Large intestine (tissue), 3 donors: ENCODE results near the gene MYOT. TPM values are rescaled to one million over a fixed set of nuclear protein-coding genes. Genes with fewer than 3 reads are reported as not detected.

Experiments
- DNase-seq, 2 donors: peaks; one replicate each; pipeline versions ENCODE4 v3.0.0 to v3.0.0-alpha.2; 2013
- H3K27ac ChIP-seq: one replicate; pipeline ENCODE4 v1.5.1; 2013; ENCODE audit warnings: low read length
- H3K27me3 ChIP-seq: 2 replicates; pipeline ENCODE4 v1.6.1; 2013; ENCODE audit warnings: low read length; ENCODE audit not compliant: control insufficient read depth, insufficient read depth
- H3K36me3 ChIP-seq: 2 replicates; pipeline ENCODE4 v1.6.1; 2013; ENCODE audit warnings: low read length; ENCODE audit not compliant: control insufficient read depth, insufficient read depth
- H3K4me1 ChIP-seq: one replicate; pipeline ENCODE4 v1.6.1; 2013; ENCODE audit warnings: low read length; ENCODE audit not compliant: control insufficient read depth, insufficient read depth
- H3K4me3 ChIP-seq: one replicate; pipeline ENCODE4 v1.5.1; 2013; ENCODE audit warnings: low read length
- H3K9me3 ChIP-seq: one replicate; pipeline ENCODE4 v1.6.1; 2013; ENCODE audit warnings: mild to moderate bottlenecking, low read depth, low read length, moderate library complexity; ENCODE audit not compliant: control insufficient read depth
- WGBS: methylation state at CpG from one replicate; pipeline ENCODE4 v1.1.5; 2013; ENCODE audit warnings: low lambda C conversion rate; ENCODE audit not compliant: insufficient coverage; 5-methylcytosine and 5-hydroxymethylcytosine counted together
- polyA plus RNA-seq: library from polyadenylated mRNA; unstranded; fragments of 120-200 nt; gene quantifications from one replicate; pipeline ENCODE4 v1.2.1, GENCODE V29; 2013

The MYOT gene
- polyA plus RNA-seq, 1 donor = 2.2 TPM

DNA sequence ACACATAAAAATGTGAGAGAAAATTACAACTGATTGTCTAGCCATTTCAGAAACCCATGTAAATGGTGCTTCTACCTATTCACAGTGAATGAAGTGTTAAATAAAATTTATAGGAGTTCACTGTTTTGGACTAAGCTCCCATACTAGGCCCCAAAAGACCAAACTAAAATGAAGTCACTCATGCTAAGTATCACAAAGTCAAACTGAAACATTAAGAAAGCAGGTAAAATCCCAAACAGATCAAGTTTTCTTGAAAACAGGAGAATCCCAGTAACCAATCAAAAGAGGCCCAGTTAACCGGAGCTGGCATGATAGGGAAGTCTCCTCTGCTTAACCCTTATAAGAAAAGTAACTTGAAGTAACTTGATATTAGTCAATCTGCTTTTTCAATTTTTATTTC, 35.2 kb upstream of the MYOT start:
- Histone ChIP-seq H3K9me3 (no peaks in the 10 kb centered on the region), H3K36me3 (no peaks in the 10 kb centered on the region), H3K27ac (no peak overlapping the region), H3K4me1 (no peaks in the 10 kb centered on the region), H3K27me3 (no peaks in the 10 kb centered on the region), H3K4me3 (no peak overlapping the region)
- no peak for DNase-seq
- no CpG with 5 or more reads among the region's 1 CpG for WGBS

DNA sequence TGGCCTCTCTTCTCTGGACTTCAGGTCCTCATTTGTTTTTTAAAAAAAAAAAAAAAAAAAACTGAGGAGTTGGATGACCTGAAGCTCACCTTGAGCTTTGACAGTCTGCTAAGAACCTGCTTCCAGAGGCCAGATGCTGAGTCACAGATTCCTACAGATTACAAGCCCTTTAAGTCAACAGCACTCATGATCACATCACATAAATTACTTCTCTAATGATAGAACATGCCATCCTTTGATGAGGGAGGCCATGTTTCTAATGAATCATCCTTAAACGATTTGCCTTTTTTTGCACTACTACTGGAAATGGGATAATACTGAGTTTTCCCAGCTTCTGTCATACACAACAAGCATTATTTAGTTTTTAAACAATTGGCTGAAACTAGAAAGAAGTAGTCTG, 34.2 kb upstream of the MYOT start:
- Histone ChIP-seq H3K4me1 (no peaks in the 10 kb centered on the region), H3K4me3 (no peak overlapping the region), H3K27ac (no peak overlapping the region), H3K9me3 (no peaks in the 10 kb centered on the region), H3K36me3 (no peaks in the 10 kb centered on the region), H3K27me3 (no peaks in the 10 kb centered on the region)
- peak; percentile 76 to 81 for DNase-seq
- no CpG with 5 or more reads among the region's 1 CpG for WGBS

DNA sequence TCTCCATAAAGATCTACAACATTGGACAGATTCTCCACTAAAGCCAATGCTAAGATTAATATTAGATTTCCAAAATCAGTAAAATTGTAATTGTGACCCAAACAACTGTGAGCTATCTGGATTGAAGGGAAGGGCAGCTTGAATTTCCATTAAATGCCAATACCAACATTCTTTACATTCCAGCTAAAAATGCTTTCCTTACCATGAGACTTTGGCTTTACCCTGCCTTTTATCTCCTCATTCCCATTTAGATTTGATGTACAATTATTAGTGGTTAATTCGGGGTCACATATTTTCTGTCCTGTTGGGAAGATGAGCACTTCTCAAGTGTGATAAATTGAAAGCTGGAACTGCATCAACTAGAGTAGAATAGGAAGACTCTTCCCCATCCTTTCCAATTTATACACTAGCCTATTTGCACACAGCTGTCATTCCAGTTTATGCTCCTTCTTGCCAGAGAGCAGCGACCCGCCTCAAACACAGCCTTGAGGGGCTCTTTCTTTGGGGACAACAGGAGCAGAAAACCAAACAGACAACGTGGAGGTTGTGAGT, 33.1 kb upstream of the MYOT start:
- Histone ChIP-seq H3K36me3 (no peaks in the 10 kb centered on the region), H3K27ac (no peak overlapping the region), H3K4me3 (no peak overlapping the region), H3K9me3 (no peaks in the 10 kb centered on the region), H3K4me1 (no peaks in the 10 kb centered on the region), H3K27me3 (no peaks in the 10 kb centered on the region)
- DNase-seq = no peak
- WGBS = no CpG with 5 or more reads among the region's 4 CpGs

DNA sequence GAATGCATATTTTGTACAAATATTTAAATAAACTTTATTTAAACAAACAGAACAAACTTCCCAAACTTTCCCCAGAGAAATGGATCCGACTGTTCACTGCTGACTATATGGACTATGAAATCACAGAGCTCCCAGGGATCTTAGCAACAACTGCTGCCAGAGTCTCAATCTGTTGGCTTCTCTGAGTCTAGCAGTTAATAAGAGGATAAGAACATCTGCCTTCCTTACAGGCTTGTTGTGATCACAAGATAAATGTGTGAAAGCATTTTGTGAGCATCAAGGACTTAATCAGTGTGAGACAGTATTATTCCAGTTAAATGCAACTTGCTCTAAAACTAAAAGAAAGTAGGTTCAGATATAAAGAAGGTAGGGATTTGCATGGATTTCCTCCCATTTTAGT, 31.4 kb upstream of the MYOT start:
- H3K36me3 ChIP-seq = no peaks in the 10 kb centered on the region
- no peaks in the 10 kb centered on the region for H3K4me1 ChIP-seq
- no peak overlapping the region for H3K27ac ChIP-seq
- DNase-seq = no peak
- no peaks in the 10 kb centered on the region for H3K27me3 ChIP-seq
- no peak overlapping the region for H3K4me3 ChIP-seq
- no peaks in the 10 kb centered on the region for H3K9me3 ChIP-seq
- WGBS = 86% methylated on average over 1 of the region's 1 CpG

DNA sequence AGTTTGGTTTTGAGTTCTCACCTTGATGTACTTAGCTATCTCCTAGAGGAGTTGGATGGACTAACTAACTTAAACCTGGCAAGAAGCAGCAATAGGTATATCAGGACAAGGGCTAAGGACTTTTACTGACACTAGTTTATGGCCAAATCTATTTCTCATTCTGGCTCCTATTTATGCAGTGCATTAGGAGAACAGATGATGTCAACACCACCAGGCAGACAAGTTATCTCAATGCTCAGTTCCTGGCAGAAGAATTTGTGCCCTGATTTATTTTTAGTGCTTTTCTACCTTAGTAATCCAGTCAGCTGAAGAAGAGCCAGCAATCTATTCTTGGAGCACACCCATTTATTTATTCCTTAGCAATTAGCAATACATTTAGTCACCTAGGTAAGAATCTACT, 30.7 kb upstream of the MYOT start:
- DNase-seq = no peak
- H3K9me3 ChIP-seq = no peaks in the 10 kb centered on the region
- H3K36me3 ChIP-seq = no peaks in the 10 kb centered on the region
- H3K27me3 ChIP-seq = no peaks in the 10 kb centered on the region
- H3K4me3 ChIP-seq = no peak overlapping the region
- H3K27ac ChIP-seq = no peak overlapping the region
- H3K4me1 ChIP-seq = no peaks in the 10 kb centered on the region

DNA sequence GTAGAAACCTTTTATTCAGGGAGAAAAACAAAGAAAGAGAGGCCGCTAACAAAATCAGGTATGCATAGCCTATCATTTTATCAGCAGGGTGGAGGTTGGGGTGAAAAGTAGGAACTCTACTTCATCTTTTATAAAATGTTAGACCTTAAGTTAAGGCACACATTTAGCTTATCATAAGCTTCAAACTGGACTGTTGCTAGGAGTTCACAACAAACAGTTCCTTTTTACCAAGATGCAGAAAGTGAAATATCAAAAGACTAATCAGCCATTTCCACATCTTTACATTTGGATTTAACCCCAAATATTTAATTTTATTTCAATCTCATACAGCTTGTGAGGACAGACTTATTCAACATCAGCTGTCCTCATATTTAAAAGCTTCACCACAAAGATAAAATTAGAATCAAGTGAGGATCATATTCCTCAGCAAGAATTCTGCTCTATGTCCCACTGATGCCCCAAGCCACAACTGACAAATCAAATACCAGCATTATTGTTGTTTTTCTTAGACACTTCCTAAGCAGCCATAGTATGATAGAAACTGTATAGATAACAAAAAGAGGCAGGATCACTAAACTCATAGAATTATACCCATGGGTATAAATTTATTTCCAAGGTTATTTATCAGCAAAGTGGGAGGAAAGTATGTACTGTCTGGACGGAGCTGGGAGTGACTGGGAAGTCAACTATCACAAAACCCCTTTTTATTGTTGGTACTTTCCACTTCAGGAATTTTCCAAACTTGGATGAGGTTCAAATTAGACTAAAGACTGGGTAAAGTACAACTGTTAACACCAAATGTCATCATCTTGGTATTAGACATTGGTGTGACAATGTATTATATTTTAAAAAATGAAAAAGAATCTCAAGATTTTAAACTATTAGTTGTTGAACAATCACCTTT, 29.9 kb upstream of the MYOT start:
- no peak for DNase-seq
- Histone ChIP-seq H3K4me1 (no peaks in the 10 kb centered on the region), H3K27me3 (no peaks in the 10 kb centered on the region), H3K9me3 (no peaks in the 10 kb centered on the region), H3K27ac (no peak overlapping the region), H3K36me3 (no peaks in the 10 kb centered on the region), H3K4me3 (no peak overlapping the region)
- 57% methylated on average over 1 of the region's 2 CpGs for WGBS

DNA sequence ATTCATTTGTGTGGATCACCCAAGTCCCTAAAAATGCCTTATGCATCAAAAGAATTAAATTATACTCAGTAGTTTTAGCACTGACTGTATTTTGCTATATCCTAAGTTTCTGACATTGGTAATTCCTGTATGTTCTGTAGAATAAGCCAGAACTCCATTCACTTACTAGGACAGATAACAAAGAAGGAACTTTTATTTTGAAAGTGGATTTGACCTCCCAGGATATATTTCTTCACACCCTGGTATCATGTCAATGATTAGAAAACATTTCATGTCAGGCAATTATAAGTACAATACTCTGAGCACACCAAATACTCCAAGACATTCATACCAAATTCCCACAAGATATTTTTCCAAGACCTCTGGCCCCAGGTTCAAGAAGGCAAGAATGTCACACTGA, 28.7 kb upstream of the MYOT start:
- Histone ChIP-seq H3K4me1 (no peaks in the 10 kb centered on the region), H3K4me3 (no peak overlapping the region)
- peak in 1 of 2 donors; percentile 15 for DNase-seq

DNA sequence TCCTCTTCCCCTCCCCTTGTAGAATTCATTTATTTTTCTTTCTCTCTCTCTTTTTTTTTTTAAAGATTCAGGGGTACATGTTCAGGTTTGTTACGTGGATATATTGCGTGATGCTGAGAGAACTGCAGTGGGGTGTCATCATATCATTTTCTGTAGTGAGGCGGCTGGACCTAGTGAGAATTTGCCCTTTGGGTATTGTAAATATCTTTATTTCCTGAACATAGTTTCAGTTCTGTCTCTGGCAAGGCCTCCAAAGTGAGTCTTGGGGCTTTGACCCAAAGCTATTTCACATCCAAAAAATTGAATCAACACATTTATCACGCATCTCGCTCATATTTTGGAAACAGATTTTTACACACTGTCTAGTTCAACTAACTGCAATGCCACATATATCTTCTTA, 25.4 kb upstream of the MYOT start:
- no peaks in the 10 kb centered on the region for H3K36me3 ChIP-seq
- no peak overlapping the region for H3K4me3 ChIP-seq
- no peaks in the 10 kb centered on the region for H3K9me3 ChIP-seq
- DNase-seq = no peak
- WGBS = no CpG with 5 or more reads among the region's 5 CpGs
- H3K4me1 ChIP-seq = no peaks in the 10 kb centered on the region
- H3K27me3 ChIP-seq = no peaks in the 10 kb centered on the region
- H3K27ac ChIP-seq = no peak overlapping the region

More for the DNA sequence above, 28.7 kb upstream of the MYOT start:
- H3K36me3 ChIP-seq = no peaks in the 10 kb centered on the region
- H3K27me3 ChIP-seq = no peaks in the 10 kb centered on the region
- H3K9me3 ChIP-seq = no peaks in the 10 kb centered on the region
- no peak overlapping the region for H3K27ac ChIP-seq

DNA sequence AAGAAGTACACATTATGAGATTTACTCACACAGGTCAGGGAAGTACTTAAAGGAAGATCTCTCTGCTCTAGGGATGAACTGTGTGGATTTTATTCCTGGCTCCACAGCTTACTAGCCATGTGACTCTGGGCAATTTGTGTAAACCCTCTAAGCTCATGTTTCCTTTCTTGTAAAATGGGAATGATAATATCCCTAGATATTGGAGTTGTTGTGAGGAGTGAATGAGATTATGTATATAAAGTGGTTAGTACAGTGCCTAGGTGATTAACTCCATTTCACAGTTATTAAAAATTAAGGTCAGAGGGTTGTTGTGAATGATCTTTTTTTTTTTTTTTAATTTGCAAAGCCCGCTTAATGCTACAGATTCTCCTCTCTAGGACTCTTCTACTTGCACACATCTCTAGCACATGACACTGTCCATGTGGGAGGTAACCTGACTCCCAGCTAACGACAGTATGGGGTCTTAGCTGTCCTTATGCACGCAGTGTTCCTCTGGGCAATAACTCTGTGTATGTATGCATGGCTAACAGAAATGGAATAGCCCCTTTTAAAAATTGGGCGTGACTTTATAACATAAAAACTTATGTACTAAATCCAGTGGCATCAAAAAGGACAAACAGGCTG, 23.9 kb upstream of the MYOT start:
- DNase-seq = no peak
- H3K4me1 ChIP-seq = no peaks in the 10 kb centered on the region
- H3K9me3 ChIP-seq = no peaks in the 10 kb centered on the region
- H3K36me3 ChIP-seq = no peaks in the 10 kb centered on the region
- no peaks in the 10 kb centered on the region for H3K27me3 ChIP-seq
- no peak overlapping the region for H3K4me3 ChIP-seq
- H3K27ac ChIP-seq = no peak overlapping the region
- no CpG with 5 or more reads among the region's 4 CpGs for WGBS

DNA sequence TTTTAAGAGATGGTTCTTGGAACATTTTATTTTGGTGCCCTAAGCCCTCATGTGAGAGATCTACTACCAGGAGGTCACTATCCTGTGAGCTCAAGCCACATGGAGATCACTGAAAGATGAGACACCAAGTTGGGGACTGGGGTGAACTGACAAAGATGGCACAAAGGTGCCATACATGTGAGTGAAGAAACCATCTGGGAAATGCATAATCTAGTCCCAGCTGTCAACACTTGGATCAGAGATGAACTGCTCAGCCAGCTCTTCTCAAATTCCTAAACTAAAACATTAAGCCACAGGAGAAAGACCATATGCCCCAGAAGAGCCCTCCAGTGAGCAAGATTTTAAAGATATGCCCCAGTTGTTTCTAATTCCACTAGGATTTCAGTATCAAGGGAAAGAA, 22.2 kb upstream of the MYOT start:
- H3K27me3 ChIP-seq = no peaks in the 10 kb centered on the region
- DNase-seq = no peak
- no peaks in the 10 kb centered on the region for H3K4me1 ChIP-seq
- no peaks in the 10 kb centered on the region for H3K9me3 ChIP-seq
- no peak overlapping the region for H3K4me3 ChIP-seq
- H3K27ac ChIP-seq = no peak overlapping the region
- H3K36me3 ChIP-seq = no peaks in the 10 kb centered on the region

DNA sequence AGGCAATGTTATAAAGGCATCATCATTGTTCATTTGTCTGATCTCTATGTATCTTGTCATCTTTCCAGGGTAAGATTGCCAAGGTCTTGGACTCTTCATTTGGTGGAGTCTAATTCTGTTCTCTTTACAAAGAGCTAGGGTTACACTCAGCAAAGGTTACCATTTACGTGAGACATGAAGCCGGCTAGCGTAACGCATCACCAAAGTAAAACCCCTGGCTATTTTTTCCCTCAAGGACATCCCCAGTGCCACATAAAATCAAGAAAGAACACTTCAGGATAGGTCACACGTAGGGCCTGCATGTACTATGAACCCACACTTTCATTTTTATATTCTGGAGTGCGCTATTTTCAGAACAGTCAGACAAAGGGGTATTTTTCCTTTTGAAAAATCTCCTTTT, 20.0 kb upstream of the MYOT start:
- H3K4me1 ChIP-seq = no peaks in the 10 kb centered on the region
- no peaks in the 10 kb centered on the region for H3K9me3 ChIP-seq
- no peak overlapping the region for H3K27ac ChIP-seq
- H3K36me3 ChIP-seq = no peaks in the 10 kb centered on the region
- no peak overlapping the region for H3K4me3 ChIP-seq
- DNase-seq = no peak
- H3K27me3 ChIP-seq = no peaks in the 10 kb centered on the region
- WGBS = 80% methylated on average over 5 of the region's 6 CpGs
